ENCODE measurements around the gene SSNA1. TPM values are rescaled to one million over a fixed set of nuclear protein-coding genes. Genes with fewer than 3 reads are reported as not detected.

The SSNA1 gene
- total and polyA plus RNA-seq, 9 of the 15 experiments (the other 6 are each of a cell fraction or from before 2014, with no cell fraction given), result 1.9 to 130 (median 57.1) TPM

DNA sequence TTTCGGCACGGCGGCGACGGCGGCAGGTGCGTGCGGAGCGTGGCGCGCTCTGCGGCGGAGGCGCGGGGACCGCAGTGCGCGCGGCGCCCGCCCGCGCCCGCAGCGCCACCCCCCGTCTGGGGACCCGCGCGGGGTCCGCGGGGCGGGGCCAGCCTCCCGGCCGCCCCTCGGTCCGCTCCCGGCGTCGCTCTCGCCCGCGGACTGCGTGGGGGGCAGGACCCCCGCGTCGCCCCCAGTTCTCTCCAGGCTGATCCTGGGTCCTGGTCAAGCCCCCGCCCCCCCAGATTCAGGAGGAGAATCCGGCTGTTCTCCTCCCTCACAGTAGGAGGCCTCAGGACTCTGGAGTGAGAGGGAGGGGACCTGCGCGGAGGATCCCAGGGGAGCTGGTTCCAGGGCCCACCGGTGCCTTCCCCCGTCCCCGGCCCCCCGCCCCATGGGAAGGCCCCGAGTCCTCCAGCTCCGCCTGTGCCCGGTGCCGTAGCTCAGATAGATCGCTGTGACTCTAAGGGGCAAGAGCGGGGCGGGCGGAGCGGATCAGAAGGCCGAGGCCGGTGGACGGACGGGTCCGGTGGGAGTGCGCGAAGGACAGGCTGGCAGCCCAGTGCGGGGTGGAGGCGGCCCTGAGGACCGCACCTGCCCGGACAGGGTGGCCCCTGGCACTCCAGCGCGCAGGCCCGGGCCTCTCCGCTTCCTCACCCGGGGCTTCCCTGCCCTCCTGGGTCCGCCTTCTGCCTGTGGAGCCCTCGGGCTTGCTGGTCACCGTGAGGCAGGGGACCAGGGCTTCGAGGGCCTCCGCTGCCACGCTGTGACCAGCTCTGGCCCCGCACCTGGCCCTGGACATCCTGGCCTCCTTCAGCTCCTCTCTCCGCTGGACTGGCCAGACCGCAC, 34.0 kb downstream of the SSNA1 start, which contains the start of gene RNF208:
TSS of gene RNF208 (minus strand) at position 51 of the 888 bp plus-strand sequence. CDS start 1,028 bp downstream, outside the sequence.
- Histone ChIP-seq H2AFZ (ENCODE audit: low read depth, low read length) (peak within 1 kb of the TSS; percentile 70), H3K27me3 (ENCODE audit: control insufficient read depth in 2 of 2, insufficient read depth in 2 of 2, low read length in 2 of 2) (no peaks in the 10 kb centered on the region), H3K9me1 (ENCODE audit: control insufficient read depth, insufficient read depth, low read length) (no peaks in the 10 kb centered on the region), H3K4me3 (peak within 1 kb of the TSS; percentile 85), H3K9ac (ENCODE audit: insufficient read depth in 1 of 2, low read depth in 2 of 2, low read length in 2 of 2) (peak within 1 kb of the TSS; percentile 68 to 97), H3K4me2 (ENCODE audit: insufficient read depth, low read length) (peak within 1 kb of the TSS; percentile 74), H3K79me2 (ENCODE audit: control insufficient read depth, insufficient read depth, low read length) (peaks cover 16% of the 10 kb centered on the region; the same call in 2 of the 3 replicates), H3K27ac (ENCODE audit: extremely low read depth, low read depth, low read length) (peak within 1 kb of the TSS; percentile 83), H3K9me3 (replicated peaks; ENCODE audit: control insufficient read depth, insufficient read depth, low read depth, low read length) (no peaks in the 10 kb centered on the region), H4K20me1 (replicated peaks; ENCODE audit: control insufficient read depth, insufficient read depth, low read length) (no peaks in the 10 kb centered on the region), H3K4me1 (replicated peaks in 1 of 2; ENCODE audit: control insufficient read depth in 2 of 2, insufficient read depth in 2 of 2, low read length in 2 of 2) (peaks cover 33 to 95% of the 10 kb centered on the region in 2 experiments), H3K36me3 (ENCODE audit: control insufficient read depth, insufficient read depth, low read length) (peaks cover 11% of the 10 kb centered on the region; the same call in 1 of the 3 replicates)
- intact Hi-C loops (cut with micrococcal nuclease), result no loop called here
- ChIA-PET POLR2A (interaction anchor here (0.6 to 2.1 kb wide), 11 partner anchors 12 to 176 kb away, joined by 3 to 12 read pairs (median 5); partner anchors contain the start of genes SAPCD2, TPRN and TUBB4B), CTCF (ENCODE audit: low intra/inter-chr PET ratio) (no interaction called here)
- DNase-seq (ENCODE audit: extremely low read depth in 1 of 4, low spot score in 3 of 4), result no peak
- no peak for FAIRE-seq
- WGBS (ENCODE audit: insufficient coverage, low coverage, missing lambda C conversion rate), result 53% methylated on average over 10 of the region's 88 CpGs
- in situ Hi-C loops (cut with MboI), result no loop called here
- peak; percentile 0; the same call in 1 of the 3 replicates for ATAC-seq
- no TSS peak for BruUV-seq (replicated peaks)
- TF ChIP-seq PHB2 (IDR thresholded peaks at IDR 0.05; ENCODE audit: low read depth) (no peak), NFIC (IDR thresholded peaks at IDR 0.05) (no peak), ZNF140 (CRISPR knock-in tag; IDR thresholded peaks at IDR 0.05) (no peak), IFI16 (CRISPR knock-in tag; IDR thresholded peaks at IDR 0.05) (no peak), MTA3 (IDR thresholded peaks at IDR 0.05; ENCODE audit: borderline replicate concordance) (no peak), CEBPG (CRISPR knock-in tag; IDR thresholded peaks at IDR 0.05) (no peak), CEBPG (tag; conservative IDR thresholded peaks at IDR 0.05 in 1 of 2, IDR thresholded peaks at IDR 0.05 in 1 of 2) (no peak), ZFP30 (CRISPR knock-in tag; IDR thresholded peaks at IDR 0.05; ENCODE audit: borderline replicate concordance) (no peak), CREBBP (IDR thresholded peaks at IDR 0.05; ENCODE audit: low read depth, low read length) (no peak), SP1 (CRISPR knock-in tag; IDR thresholded peaks at IDR 0.05) (no peak), ZFX (CRISPR knock-in tag; IDR thresholded peaks at IDR 0.05) (0 out of 2 replicates have a peak, but pooled peaks have one; percentile 39), ELF2 (CRISPR knock-in tag; IDR thresholded peaks at IDR 0.05) (no peak), POLR2AphosphoS2 (IDR thresholded peaks at IDR 0.05; ENCODE audit: low read length) (no peak), JUN (IDR thresholded peaks at IDR 0.05; ENCODE audit: borderline replicate concordance, low read depth, low read length) (no peak), JUN (CRISPR knock-in tag; IDR thresholded peaks at IDR 0.05; ENCODE audit: borderline replicate concordance) (no peak), FOXK2 (conservative IDR thresholded peaks at IDR 0.05 in 1 of 2, IDR thresholded peaks at IDR 0.05 in 1 of 2; ENCODE audit: low read depth in 2 of 2) (no peak), MXI1 (IDR thresholded peaks at IDR 0.05; ENCODE audit: low read depth, low read length) (no peak)
- TF ChIP-seq, protein P1, sequence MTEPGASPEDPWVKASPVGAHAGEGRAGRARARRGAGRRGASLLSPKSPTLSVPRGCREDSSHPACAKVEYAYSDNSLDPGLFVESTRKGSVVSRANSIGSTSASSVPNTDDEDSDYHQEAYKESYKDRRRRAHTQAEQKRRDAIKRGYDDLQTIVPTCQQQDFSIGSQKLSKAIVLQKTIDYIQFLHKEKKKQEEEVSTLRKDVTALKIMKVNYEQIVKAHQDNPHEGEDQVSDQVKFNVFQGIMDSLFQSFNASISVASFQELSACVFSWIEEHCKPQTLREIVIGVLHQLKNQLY (CRISPR knock-in tag; conservative IDR thresholded peaks at IDR 0.05), result no peak
- TF ChIP-seq, protein P2, sequence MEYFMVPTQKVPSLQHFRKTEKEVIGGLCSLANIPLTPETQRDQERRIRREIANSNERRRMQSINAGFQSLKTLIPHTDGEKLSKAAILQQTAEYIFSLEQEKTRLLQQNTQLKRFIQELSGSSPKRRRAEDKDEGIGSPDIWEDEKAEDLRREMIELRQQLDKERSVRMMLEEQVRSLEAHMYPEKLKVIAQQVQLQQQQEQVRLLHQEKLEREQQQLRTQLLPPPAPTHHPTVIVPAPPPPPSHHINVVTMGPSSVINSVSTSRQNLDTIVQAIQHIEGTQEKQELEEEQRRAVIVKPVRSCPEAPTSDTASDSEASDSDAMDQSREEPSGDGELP (CRISPR knock-in tag; IDR thresholded peaks at IDR 0.05; ENCODE audit: borderline replicate concordance), result peak; percentile 37
- TF ChIP-seq, protein P3, sequence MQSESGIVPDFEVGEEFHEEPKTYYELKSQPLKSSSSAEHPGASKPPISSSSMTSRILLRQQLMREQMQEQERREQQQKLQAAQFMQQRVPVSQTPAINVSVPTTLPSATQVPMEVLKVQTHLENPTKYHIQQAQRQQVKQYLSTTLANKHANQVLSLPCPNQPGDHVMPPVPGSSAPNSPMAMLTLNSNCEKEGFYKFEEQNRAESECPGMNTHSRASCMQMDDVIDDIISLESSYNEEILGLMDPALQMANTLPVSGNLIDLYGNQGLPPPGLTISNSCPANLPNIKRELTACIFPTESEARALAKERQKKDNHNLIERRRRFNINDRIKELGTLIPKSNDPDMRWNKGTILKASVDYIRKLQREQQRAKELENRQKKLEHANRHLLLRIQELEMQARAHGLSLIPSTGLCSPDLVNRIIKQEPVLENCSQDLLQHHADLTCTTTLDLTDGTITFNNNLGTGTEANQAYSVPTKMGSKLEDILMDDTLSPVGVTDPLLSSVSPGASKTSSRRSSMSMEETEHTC (IDR thresholded peaks at IDR 0.05), result no peak
